Stimulated activated CD8-positive, alpha-beta memory T cell treated with anti-CD3 and anti-CD28 coated beads, Interleukin-7, amount 100 ng/mL, for 24 hours (primary cell): Measurements from ENCODE around the gene ACTN1.

Source experiments
- DNase-seq: peaks from one replicate; pipeline ENCODE4 v3.0.0-alpha.2; 2020; ENCODE audit warnings: low read depth

ACTN1 gene

DNA sequence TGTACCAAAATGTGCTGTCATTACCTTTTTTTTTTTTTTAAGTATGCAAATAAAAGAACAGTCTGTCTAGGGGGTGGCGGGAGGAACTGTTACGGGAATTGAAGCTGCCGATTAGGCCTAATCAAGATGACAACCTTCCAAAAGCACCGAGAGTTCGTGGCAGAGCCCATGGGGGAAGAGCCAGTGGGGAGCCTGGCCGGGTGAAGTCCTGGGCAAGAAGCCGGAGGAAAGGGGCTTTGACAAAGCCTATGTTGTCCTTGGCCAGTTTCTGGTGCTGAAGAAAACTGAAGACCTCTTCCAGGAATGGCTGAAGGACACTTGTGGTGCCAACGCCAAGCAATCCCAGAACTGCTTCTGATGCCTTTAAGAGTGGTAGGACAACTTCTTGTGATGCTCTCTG lies 42.6 kb downstream of the ACTN1 start:
- no peak for DNase-seq

GRCh38 chr14:68935761-68936214 lies 43.3 kb downstream of the ACTN1 start:
- DNase-seq = no peak

- no peak for DNase-seq
Observed at GRCh38 chr14:68934066-68934465, 45.0 kb downstream of the ACTN1 start.

DNA sequence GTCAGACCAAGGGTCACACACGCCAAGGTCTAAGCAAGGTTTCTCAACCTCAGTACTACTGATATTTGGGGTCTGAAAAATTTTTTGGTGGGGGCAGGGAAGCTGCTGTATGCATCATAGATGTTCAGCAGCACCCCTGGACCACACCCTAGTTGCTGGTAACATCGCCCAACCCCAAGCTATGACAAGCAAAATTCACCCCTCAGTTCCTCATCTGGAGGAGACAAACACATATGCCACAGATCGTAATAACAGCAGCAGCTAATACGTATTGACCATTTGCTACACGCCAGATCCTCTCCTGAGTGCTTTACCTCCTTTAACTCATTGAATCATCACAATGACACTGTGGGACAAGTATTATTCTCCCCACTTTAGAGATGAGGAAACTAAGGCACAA lies 46.4 kb downstream of the ACTN1 start:
- no peak for DNase-seq

DNA sequence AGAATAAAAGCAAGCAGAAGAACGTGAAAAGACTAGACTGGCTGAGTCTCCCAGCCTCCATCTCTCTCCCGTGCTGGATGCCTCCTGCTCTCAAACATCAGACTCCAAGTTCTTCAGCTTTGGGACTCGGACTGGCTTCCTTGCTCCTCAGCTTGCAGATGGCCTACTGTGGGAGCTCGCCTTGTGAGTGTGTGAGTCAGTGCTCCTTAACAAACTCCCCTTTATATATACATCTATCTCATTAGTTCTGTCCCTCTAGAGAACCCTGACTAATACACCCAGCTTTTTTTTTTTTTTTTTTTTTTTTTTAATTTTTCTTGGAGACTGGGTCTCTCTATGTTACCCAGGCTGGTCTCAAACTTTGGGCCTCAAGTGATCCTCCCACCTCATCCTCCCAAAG lies 46.9 kb downstream of the ACTN1 start:
- no peak for DNase-seq

- DNase-seq = no peak
Observed at GRCh38 chr14:68931474-68932051, 47.5 kb downstream of the ACTN1 start.

- DNase-seq = no peak
Observed at GRCh38 chr14:68931063-68931462, 48.0 kb downstream of the ACTN1 start.

GRCh38 chr14:68929623-68930307 lies 49.3 kb downstream of the ACTN1 start:
- DNase-seq = no peak

DNA sequence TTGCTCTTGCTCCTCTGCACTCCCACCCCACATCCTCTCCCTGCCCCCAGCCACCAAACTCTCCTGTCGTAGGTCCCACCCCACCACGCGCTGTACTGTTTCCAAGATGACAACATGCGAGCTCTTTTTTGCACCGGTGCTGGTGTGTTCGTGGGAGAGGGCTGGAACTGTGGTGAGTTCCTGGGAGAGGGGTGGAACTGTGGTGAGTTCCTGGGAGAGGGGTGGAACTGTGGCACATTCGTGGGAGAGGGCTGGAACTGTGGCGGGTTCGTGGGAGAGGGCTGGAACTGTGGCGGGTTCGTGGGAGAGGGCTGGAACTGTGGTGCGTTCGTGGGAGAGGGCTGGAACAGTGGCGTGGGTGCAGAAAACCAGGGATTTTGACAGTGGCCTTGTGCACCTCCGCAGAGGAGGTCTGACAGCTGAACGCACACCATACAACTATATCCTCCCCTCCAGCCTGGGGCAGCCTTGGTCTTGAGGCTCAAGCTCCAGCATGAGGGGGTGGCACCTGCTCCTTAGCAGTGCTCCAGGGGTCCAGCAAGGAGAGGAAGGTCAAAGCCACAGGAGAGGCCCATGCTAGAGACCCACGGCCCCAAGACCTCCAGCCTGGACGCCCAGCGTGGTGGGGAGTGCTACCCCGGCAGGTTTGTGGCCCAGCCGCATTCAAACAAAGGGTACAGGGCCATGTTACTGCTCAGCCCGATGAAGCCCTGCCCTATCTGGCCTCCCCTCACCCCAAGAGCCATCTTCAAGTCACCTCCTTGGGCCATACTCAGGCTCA lies 50.1 kb downstream of the ACTN1 start:
- no peak for DNase-seq

DNA sequence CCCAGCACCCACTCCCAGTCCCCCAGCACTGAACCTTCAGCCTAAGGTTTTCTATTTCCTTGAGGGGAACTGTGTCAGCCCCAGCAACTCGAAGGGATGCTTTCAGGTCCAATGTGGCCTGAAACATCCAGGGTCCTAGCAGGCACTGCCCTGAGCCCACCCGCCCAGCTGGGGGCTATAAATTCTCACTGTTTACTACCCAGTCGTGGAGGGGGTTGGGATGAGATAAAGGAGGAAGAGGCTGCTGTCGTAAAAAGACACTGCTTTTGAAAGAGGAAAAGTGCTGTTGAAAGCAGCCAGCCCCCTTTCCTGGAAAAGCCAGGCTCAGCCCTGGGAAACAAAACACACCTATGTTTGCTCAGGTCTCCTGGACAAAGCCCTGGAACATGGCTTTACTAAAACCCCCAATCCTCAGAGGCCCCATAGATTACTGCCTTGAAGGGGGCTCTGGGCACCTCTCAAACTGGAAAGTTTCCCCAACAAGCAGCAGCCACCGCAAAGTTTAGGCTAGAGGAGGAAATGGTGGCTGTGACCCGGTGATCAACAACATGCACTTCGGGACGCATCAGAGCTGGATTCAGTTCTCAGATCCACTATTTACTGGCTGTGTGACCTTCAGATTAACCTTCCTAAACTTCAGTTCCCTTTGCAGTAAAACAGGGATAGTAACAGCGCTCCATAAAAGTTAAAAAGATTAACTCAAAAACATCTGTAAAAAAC lies 51.0 kb downstream of the ACTN1 start:
- no peak for DNase-seq

DNA sequence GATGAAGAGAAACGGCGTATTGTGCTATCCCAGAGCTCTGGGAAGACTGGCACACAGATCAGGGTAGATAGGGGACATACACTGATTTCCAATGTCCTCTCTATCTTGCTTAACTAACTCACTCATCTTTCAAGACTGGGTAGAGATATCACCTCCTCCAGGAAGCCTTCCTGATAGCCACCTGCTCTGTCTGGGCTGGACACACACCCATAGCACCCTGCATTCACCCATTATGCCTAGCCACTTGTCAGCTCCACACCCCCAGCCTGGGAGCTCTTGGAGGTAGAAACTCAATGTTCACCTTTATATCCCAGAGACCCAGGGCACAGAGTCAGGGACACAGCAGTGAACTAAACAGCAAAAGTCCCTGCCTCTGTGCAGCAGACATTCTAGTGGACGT lies 52.0 kb downstream of the ACTN1 start:
- DNase-seq = no peak

- no peak for DNase-seq
Observed at GRCh38 chr14:68926236-68926635, 52.9 kb downstream of the ACTN1 start.

DNA sequence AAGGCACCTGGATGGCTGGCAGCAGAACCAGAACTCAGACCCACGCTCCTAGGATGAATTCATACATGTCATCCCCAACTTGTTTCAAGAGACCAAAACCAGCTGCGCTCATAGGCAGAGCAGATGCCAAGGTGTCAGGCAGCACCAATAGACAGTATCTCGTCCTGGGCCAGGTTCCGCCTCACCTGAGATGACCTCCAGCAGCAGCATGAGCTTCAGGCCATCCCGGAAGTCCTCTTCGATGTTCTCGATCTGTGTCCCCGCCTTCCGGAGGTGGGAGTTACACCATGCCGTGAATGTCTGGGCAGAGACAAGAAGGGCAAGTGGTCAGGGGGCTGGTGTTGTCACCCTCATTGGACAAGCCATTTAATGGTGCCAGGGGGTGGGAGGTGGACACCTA lies 53.7 kb downstream of the ACTN1 start:
- no peak for DNase-seq

DNA sequence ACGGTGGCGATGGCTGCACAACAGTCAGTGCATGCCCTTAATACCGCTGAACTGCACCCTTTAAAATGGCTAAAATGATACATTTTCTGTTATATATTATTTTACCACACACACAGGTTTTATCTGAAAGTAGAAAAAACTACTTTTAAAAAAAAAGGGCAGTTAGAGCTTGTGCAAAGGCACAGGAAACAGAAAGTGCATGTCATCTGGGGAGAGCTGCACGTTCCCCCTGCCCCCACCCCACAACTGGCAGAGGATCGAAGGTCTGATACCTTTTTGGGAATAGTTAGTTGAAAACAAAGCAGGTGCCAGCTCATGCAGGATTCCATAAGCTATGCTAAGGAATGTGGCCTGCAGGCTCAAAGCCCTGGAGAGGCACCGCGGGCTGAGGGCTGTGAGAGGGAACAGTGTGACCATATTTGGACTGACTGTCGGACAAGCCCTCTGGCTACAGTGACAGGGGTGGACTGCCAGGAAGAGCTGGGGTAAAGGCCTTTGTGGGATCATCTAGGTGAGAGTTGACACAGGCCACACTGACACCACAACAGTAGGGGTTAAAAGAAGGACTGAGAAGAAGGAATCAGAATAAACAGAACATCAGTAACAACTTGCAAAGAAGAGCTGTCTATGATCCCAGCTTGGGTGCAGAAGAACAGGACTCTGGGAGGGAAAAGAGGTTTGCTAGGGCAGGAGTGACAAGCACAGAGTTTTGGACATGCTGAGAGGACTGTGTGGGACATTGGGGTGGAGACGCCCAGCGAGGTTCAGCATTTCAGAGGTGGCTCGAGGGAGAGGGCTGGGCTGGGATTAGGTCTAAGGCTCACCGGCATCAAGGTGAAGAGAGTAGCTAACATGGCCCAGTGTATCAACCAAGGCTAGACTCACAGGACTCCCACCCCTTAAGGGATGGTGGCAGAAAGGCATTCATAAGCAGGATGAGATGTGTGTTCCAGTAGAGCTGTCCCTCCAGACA lies 54.6 kb downstream of the ACTN1 start:
- no peak for DNase-seq

GRCh38 chr14:68922886-68923285 lies 56.2 kb downstream of the ACTN1 start:
- DNase-seq = no peak

GRCh38 chr14:68922201-68922621 lies 56.9 kb downstream of the ACTN1 start:
- no peak for DNase-seq

DNA sequence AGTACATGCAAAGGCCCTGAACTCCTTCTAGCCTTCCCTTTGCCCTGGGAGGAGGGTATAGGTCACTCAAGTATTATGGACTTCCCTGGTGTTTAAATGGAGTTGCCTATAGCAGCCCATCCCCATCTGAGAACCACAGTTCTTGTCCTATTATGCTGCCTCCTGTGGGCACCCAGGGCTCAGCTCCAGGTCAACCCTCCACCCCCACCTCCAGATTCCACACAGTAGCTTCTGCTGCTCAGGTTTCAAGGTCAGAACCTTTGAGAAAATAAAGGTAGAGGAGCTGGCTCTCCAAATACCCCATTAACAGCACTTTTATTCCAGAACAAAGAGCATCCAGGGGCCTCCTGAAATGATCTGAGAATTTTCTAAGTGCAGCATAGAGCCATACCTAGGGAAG lies 57.4 kb downstream of the ACTN1 start:
- no peak for DNase-seq

DNA sequence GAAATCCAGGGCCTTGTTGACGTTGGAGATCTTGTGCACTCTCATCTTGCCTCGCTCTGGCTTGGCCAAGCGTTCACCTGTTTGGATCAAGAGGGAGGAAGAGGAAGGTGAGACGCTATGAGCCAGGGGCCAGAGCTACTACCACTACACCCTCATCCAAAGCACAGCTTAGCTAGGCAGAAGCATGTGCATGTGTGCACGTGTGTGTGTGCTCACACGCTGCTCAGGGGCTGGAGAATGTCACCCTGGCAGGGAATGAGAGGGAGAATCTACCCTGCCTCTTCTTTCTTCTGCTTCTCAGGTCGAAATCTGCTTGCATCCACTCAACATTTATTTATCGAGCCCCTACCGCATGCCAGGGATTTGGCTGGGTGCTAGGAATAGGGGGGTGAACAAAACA lies 58.1 kb downstream of the ACTN1 start:
- DNase-seq = no peak

GRCh38 chr14:68919129-68919927 lies 59.8 kb downstream of the ACTN1 start:
- DNase-seq = no peak

DNA sequence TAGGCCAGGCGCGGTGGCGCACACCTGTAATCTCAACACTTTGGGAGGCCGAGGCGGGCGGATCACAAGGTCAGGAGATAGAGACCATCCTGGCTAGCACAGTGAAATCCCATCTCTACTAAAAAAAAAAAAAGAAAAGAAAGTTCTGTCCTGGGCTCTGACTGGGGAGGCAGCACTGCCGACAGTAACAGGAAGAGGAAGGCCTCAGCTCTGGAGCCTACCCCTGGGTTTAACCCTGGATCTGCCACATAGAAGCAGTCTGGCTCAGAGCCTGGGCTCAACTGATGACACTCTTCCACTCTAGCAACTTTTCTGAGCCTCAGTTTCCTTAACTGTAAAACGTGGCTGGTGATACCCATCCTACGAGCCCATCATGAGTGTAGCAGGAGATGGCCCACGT lies 60.5 kb downstream of the ACTN1 start:
- no peak for DNase-seq
